GM12892 (cell line): ENCODE results near the gene EPN1.

Experiments used
- POLR2A ChIP-seq: IDR thresholded peaks from 2 replicates; pipeline ENCODE4 v1.6.1; 2011; ENCODE audit warnings: low read depth, low read length, control low read depth
- POLR2AphosphoS5 ChIP-seq: IDR thresholded peaks from 2 replicates; pipeline ENCODE4 v1.6.1; 2011; ENCODE audit warnings: low read depth, low read length, control low read depth

GRCh38 chr19:55723491-55723890 is 48.5 kb downstream of the EPN1 start:
- TF ChIP-seq POLR2A: no peak
- no peak for TF ChIP-seq POLR2AphosphoS5
